Neuronal stem cell (in vitro differentiated cells): ENCODE measurements around the gene ARL4C.
"Not testable (repeated sequence)": the region's sequence is repeated elsewhere in the genome, so short reads cannot be mapped to it uniquely, and the experiment has no call there.

Source experiments
- DNase-seq: peaks from one replicate; pipeline ENCODE4 v3.0.0-alpha.2; 2013; ENCODE audit warnings: low spot score
- H2AFZ ChIP-seq: one replicate; pipeline ENCODE4 v1.6.1; 2013; ENCODE audit warnings: mild to moderate bottlenecking, low read length, inconsistent platforms
- H2AK5ac ChIP-seq: 2 replicates; pipeline ENCODE4 v1.6.1; 2013; ENCODE audit warnings: low read depth, mild to moderate bottlenecking, inconsistent platforms, low read length, moderate library complexity, mixed read lengths
- H2BK120ac ChIP-seq: 2 replicates; pipeline ENCODE4 v1.6.1; 2013; ENCODE audit warnings: low read depth, mild to moderate bottlenecking, inconsistent platforms, low read length, moderate library complexity, mixed read lengths
- H2BK12ac ChIP-seq: one replicate; pipeline ENCODE4 v1.6.1; 2013; ENCODE audit warnings: low read length, inconsistent platforms
- H2BK15ac ChIP-seq: 2 replicates; pipeline ENCODE4 v1.6.1; 2013; ENCODE audit warnings: mild to moderate bottlenecking, low read length, inconsistent platforms, mixed read lengths
- H2BK5ac ChIP-seq: one replicate; pipeline ENCODE4 v1.6.1; 2013; ENCODE audit warnings: inconsistent platforms, mild to moderate bottlenecking, low read length, moderate library complexity
- H3K14ac ChIP-seq: one replicate; pipeline ENCODE4 v1.6.1; 2013; ENCODE audit warnings: low read length, inconsistent platforms
- H3K18ac ChIP-seq: 2 replicates; pipeline ENCODE4 v1.6.1; 2013; ENCODE audit warnings: low read length, inconsistent platforms
- H3K23ac ChIP-seq: 2 replicates; pipeline ENCODE4 v1.6.1; 2013; ENCODE audit warnings: low read depth, mild to moderate bottlenecking, mixed read lengths, low read length, inconsistent platforms; ENCODE audit not compliant: poor library complexity
- H3K27ac ChIP-seq: replicated peaks from 3 replicates; pipeline ENCODE4 v1.5.1; 2013; ENCODE audit warnings: low read length, inconsistent platforms
- H3K27me3 ChIP-seq, 3 experiments: 2 replicates each; pipeline ENCODE4 v1.6.1; 2013; ENCODE audit warnings: low read length in 3 of 3, mild to moderate bottlenecking in 2 of 3, inconsistent platforms in 1 of 3, low read depth in 1 of 3, mixed read lengths in 1 of 3, moderate library complexity in 1 of 3; ENCODE audit not compliant: control insufficient read depth in 3 of 3, insufficient read depth in 3 of 3
- H3K36me3 ChIP-seq, 2 donors: replicated peaks in 1 of 2; 2 replicates each; pipeline ENCODE4 v1.6.1; 2013; ENCODE audit warnings: low read length in 2 of 2; ENCODE audit not compliant: control insufficient read depth in 2 of 2, insufficient read depth in 2 of 2
- H3K4ac ChIP-seq: 2 replicates; pipeline ENCODE4 v1.6.1; 2013; ENCODE audit warnings: inconsistent platforms, mild to moderate bottlenecking, low read length, moderate library complexity
- H3K4me1 ChIP-seq, 2 donors: 1 replicate in 1 of 2; 2 replicates in 1 of 2; pipeline ENCODE4 v1.6.1; 2013; ENCODE audit warnings: low read length in 2 of 2, low read depth in 1 of 2; ENCODE audit not compliant: control insufficient read depth in 2 of 2, insufficient read depth in 1 of 2
- H3K4me2 ChIP-seq: one replicate; pipeline ENCODE4 v1.6.1; 2013; ENCODE audit warnings: mild to moderate bottlenecking, low read length, inconsistent platforms; ENCODE audit not compliant: insufficient read depth, poor library complexity, severe bottlenecking
- H3K4me3 ChIP-seq, 2 donors: 2 replicates each; pipeline ENCODE4 v1.5.1; 2013; ENCODE audit warnings: low read length in 2 of 2, mild to moderate bottlenecking in 2 of 2, inconsistent platforms in 1 of 2, moderate library complexity in 1 of 2
- H3K79me1 ChIP-seq: one replicate; pipeline ENCODE4 v1.6.1; 2013; ENCODE audit warnings: low read depth, mild to moderate bottlenecking, inconsistent platforms, low read length, moderate library complexity
- H3K9ac ChIP-seq: one replicate; pipeline ENCODE4 v1.6.1; 2013; ENCODE audit warnings: mild to moderate bottlenecking, low read depth, low read length, inconsistent platforms; ENCODE audit not compliant: poor library complexity
- H3K9me3 ChIP-seq, 2 donors: replicated peaks in 1 of 2; 2 replicates each; pipeline versions ENCODE3 to v1.6.1; 2013; ENCODE audit warnings: low read length in 2 of 2, mild to moderate bottlenecking in 2 of 2, inconsistent platforms in 1 of 2, low read depth in 1 of 2, mixed read lengths in 1 of 2, moderate library complexity in 1 of 2; ENCODE audit not compliant: control insufficient read depth in 2 of 2, insufficient read depth in 1 of 2
- H4K8ac ChIP-seq: one replicate; pipeline ENCODE4 v1.6.1; 2013; ENCODE audit warnings: low read depth, mild to moderate bottlenecking, inconsistent platforms, low read length, moderate library complexity
- H4K91ac ChIP-seq: one replicate; pipeline ENCODE4 v1.6.1; 2013; ENCODE audit warnings: low read length, low read depth, mild to moderate bottlenecking, inconsistent platforms; ENCODE audit not compliant: poor library complexity
- WGBS, 2 donors: extraction: QIAGEN DNeasy Blood & Tissue Kit; methylation state at CpG; one replicate each; pipeline ENCODE4 v1.1.7; 2013; ENCODE audit warnings: missing lambda C conversion rate in 2 of 2, mixed read lengths in 1 of 2; ENCODE audit not compliant: insufficient read length in 2 of 2, insufficient replicate concordance in 1 of 2; ENCODE audit errors: extremely low coverage in 2 of 2; 5-methylcytosine and 5-hydroxymethylcytosine counted together

The ARL4C gene

GRCh38 chr2:234459401-234460009 is 37.4 kb downstream of the ARL4C start:
- Histone ChIP-seq H3K36me3 (no peaks in the 10 kb centered on the region), H4K91ac (no peak overlapping the region), H2BK120ac (no peak overlapping the region), H2BK12ac (no peak overlapping the region), H3K18ac (no peak overlapping the region), H2BK15ac (no peak overlapping the region), H3K9me3 (peaks cover 6% of the 10 kb centered on the region in 2 donors), H3K4me1 (no peaks in the 10 kb centered on the region), H3K23ac (no peak overlapping the region), H3K79me1 (no peaks in the 10 kb centered on the region), H2AK5ac (no peak overlapping the region), H3K4ac (no peak overlapping the region), H3K27ac (no peak overlapping the region), H3K27me3 (peaks cover 0 to 3% (median 0%) of the 10 kb centered on the region in 3 experiments), H2BK5ac (no peak overlapping the region), H3K9ac (no peak overlapping the region), H4K8ac (no peak overlapping the region), H2AFZ (no peak overlapping the region), H3K4me2 (no peak overlapping the region), H3K14ac (no peak overlapping the region), H3K4me3 (no peak overlapping the region)
- no CpG with 5 or more reads among the region's 6 CpGs for WGBS, 2 donors
- DNase-seq, result no peak

- Histone ChIP-seq H3K23ac (no peak overlapping the region), H3K9ac (no peak overlapping the region), H3K27me3 (peaks cover 0 to 3% (median 0%) of the 10 kb centered on the region in 3 experiments), H3K9me3 (peaks cover 6 to 10% of the 10 kb centered on the region in 2 donors), H3K79me1 (no peaks in the 10 kb centered on the region), H2BK120ac (peak overlapping the region; percentile 65), H3K4me3 (no peak overlapping the region), H2BK5ac (no peak overlapping the region), H2AFZ (no peak overlapping the region), H4K8ac (no peak overlapping the region), H4K91ac (peak overlapping the region; percentile 22), H3K36me3 (no peaks in the 10 kb centered on the region), H3K27ac (no peak overlapping the region), H3K4ac (no peak overlapping the region), H3K4me2 (no peak overlapping the region), H2BK12ac (no peak overlapping the region), H3K14ac (no peak overlapping the region), H2AK5ac (no peak overlapping the region), H3K4me1 (no peaks in the 10 kb centered on the region), H3K18ac (no peak overlapping the region), H2BK15ac (peak overlapping the region; percentile 79)
- no peak for DNase-seq
- no CpG with 5 or more reads among the region's 4 CpGs for WGBS, 2 donors
Observed at GRCh38 chr2:234458466-234458865, 38.4 kb downstream of the ARL4C start.

DNA sequence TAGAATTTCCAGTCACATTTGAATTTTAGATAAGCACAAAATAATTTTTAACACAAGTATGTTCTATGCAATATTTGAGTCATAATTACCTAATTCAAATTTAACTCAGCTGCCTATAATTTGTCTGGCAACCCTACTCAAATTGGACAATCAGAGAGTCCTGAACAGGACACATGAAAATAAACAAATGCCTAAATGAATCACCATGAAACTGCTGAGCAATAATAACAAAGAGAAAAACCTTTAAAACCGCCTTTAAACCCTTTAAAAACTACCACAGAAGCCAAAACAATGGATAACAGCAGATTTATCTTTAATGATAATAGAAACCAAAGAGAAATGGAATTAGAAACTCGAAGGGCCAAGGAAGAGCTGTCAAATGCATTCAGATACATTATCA is 39.5 kb downstream of the ARL4C start:
- no peak overlapping the region for H3K4me2 ChIP-seq
- no peak overlapping the region for H2BK15ac ChIP-seq
- H3K4me1 ChIP-seq, result no peaks in the 10 kb centered on the region
- H3K9ac ChIP-seq, result no peak overlapping the region
- no peak overlapping the region for H4K91ac ChIP-seq
- H3K27ac ChIP-seq, result no peak overlapping the region
- H2BK120ac ChIP-seq, result no peak overlapping the region
- H3K27me3 ChIP-seq, result peaks cover 0 to 3% (median 0%) of the 10 kb centered on the region in 3 experiments
- H3K36me3 ChIP-seq, result no peaks in the 10 kb centered on the region
- H3K79me1 ChIP-seq, result no peaks in the 10 kb centered on the region
- no peak overlapping the region for H2AFZ ChIP-seq
- no peak overlapping the region for H3K4ac ChIP-seq
- H3K9me3 ChIP-seq, result peaks cover 6 to 10% of the 10 kb centered on the region in 2 donors
- no peak overlapping the region for H4K8ac ChIP-seq
- WGBS, 2 donors, result no CpG with 5 or more reads among the region's 2 CpGs
- no peak overlapping the region for H2AK5ac ChIP-seq
- H2BK12ac ChIP-seq, result no peak overlapping the region
- no peak for DNase-seq
- no peak overlapping the region for H3K4me3 ChIP-seq
- H2BK5ac ChIP-seq, result no peak overlapping the region
- no peak overlapping the region for H3K14ac ChIP-seq
- no peak overlapping the region for H3K18ac ChIP-seq
- no peak overlapping the region for H3K23ac ChIP-seq

DNA sequence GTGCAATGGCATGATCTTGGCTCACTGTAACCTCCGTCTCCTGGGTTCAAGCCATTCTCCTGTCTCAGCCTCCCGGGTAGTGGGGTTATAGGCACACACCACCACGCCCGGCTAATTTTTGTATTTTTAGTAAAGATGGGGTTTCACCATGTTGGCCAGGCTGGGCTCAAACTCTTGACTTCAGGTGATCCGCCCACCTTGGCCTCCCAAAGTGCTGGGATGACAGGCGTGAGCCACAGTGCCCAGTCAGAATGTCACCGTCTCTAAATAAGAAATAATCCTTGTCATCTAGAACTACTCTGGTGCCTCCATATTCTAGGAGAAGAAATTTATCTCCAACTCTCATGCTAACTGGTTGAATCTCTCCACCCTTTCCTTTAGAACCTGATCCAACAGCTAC is 41.6 kb downstream of the ARL4C start:
- H3K23ac ChIP-seq, H2AK5ac ChIP-seq, H2BK120ac ChIP-seq, H3K27ac ChIP-seq, H3K18ac ChIP-seq, H4K91ac ChIP-seq, H3K4me2 ChIP-seq, H3K9ac ChIP-seq, H3K27me3 ChIP-seq, H2BK5ac ChIP-seq, H3K4ac ChIP-seq, H3K14ac ChIP-seq, H2BK15ac ChIP-seq, H4K8ac ChIP-seq, H2AFZ ChIP-seq, DNase-seq, H3K4me3 ChIP-seq, H2BK12ac ChIP-seq, H3K79me1 ChIP-seq, H3K36me3 ChIP-seq: not testable (repeated sequence)
- peaks cover 5 to 10% of the 10 kb centered on the region in 2 donors for H3K9me3 ChIP-seq
- no CpG with 5 or more reads among the region's 7 CpGs for WGBS, 2 donors
- peaks cover 9 to 11% of the 10 kb centered on the region in 2 donors for H3K4me1 ChIP-seq
